ENCODE measurements around the gene MED27. TPM values are rescaled to one million over a fixed set of nuclear protein-coding genes. Genes with fewer than 3 reads are reported as not detected.

Gene MED27
- total RNA-seq, 2 experiments from 2014 or later: 32.5 TPM

DNA sequence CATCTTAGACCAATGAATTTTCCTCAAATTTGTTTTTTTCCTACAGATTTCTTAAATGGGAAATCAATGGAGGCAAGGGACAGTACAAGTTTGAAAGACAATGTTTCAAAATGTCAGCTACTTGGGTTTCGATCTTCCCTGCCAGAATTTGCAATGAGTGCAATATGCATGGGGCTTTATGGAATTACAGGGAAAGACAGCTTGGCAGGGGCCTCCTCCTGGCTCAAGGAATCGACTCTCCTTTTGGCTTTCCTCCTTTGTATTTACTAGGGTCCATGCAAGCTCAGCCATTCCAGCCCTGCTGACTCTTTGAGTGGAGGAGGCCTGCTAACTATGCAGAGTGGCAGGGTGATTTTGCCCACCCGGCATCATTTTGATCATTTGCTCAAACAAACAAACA lies 63.2 kb downstream of the MED27 start:
- H3K4me1 Mint-ChIP-seq (ENCODE audit: low read depth): no peaks in the 10 kb centered on the region
- no peak overlapping the region for H3K27ac Mint-ChIP-seq
- DNase-seq: no peak
- peaks cover 18% of the 10 kb centered on the region for H3K36me3 Mint-ChIP-seq (ENCODE audit: low read depth)
- ChIA-PET CTCF (interaction anchor here (1.5 kb wide), 1 partner anchor 254 kb away, joined by 4 read pairs; no protein-coding TSS in a partner anchor), POLR2A (no interaction called here)
- no peak for ATAC-seq
- H3K4me3 Mint-ChIP-seq: no peak overlapping the region
- H3K27me3 Mint-ChIP-seq: no peaks in the 10 kb centered on the region
- no peak for TF ChIP-seq CTCF (IDR thresholded peaks at IDR 0.05)
- intact Hi-C loops (cut with micrococcal nuclease): no loop called here
- no peaks in the 10 kb centered on the region for H3K9me3 Mint-ChIP-seq

DNA sequence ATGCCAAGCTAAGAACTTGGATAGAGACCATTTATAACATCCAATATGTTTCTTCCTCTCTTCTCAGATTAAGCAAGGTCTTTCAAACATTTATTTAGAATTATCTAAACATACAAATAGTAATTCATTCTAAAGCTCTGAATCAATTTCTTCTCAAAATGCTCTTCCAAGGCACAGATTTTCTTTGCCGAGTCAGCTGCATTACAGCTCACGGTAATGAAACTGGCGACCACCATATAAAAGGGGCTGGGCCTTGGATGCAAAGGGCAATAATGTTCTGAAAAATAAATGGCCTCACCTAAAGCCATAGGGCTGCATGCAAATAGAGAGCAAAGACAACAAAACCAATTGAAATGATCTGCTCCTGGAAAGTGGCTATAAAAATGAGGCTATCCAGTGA lies 63.8 kb downstream of the MED27 start:
- Mint-ChIP-seq H3K27ac (no peak overlapping the region), H3K27me3 (no peaks in the 10 kb centered on the region), H3K36me3 (ENCODE audit: low read depth) (peaks cover 18% of the 10 kb centered on the region), H3K9me3 (no peaks in the 10 kb centered on the region), H3K4me3 (no peak overlapping the region), H3K4me1 (ENCODE audit: low read depth) (no peaks in the 10 kb centered on the region)
- intact Hi-C loops (cut with micrococcal nuclease): no loop called here
- ChIA-PET CTCF (interaction anchor here (1.5 kb wide), 1 partner anchor 253 kb away, joined by 4 read pairs; no protein-coding TSS in a partner anchor), POLR2A (no interaction called here)
- TF ChIP-seq CTCF (IDR thresholded peaks at IDR 0.05): no peak
- ATAC-seq (no peak), DNase-seq (no peak)

- POLR2A ChIA-PET: interaction anchor here (1.1 kb wide), 1 partner anchor 24 kb away, joined by 3 read pairs; no protein-coding TSS in a partner anchor
- Mint-ChIP-seq H3K27me3 (no peaks in the 10 kb centered on the region), H3K36me3 (ENCODE audit: low read depth) (peaks cover 21% of the 10 kb centered on the region), H3K4me3 (no peak overlapping the region), H3K9me3 (no peaks in the 10 kb centered on the region), H3K27ac (no peak overlapping the region), H3K4me1 (ENCODE audit: low read depth) (no peaks in the 10 kb centered on the region)
- DNase-seq: no peak
- ATAC-seq: no peak
- intact Hi-C loops (cut with micrococcal nuclease): no loop called here
- CTCF ChIA-PET: no interaction called here
- no peak for TF ChIP-seq CTCF (IDR thresholded peaks at IDR 0.05)
These were observed 65.4 kb downstream of the MED27 start for GRCh38 chr9:132014218-132014805.

- ChIA-PET POLR2A (no interaction called here), CTCF (interaction anchor here (1.7 kb wide), 1 partner anchor 8 kb away, joined by 5 read pairs; no protein-coding TSS in a partner anchor)
- peaks cover 4% of the 10 kb centered on the region for H3K4me1 Mint-ChIP-seq (ENCODE audit: low read depth)
- no peaks in the 10 kb centered on the region for H3K27me3 Mint-ChIP-seq
- no peak overlapping the region for H3K4me3 Mint-ChIP-seq
- TF ChIP-seq CTCF (IDR thresholded peaks at IDR 0.05): no peak
- no peak overlapping the region for H3K27ac Mint-ChIP-seq
- H3K36me3 Mint-ChIP-seq (ENCODE audit: low read depth): peaks cover 21% of the 10 kb centered on the region
- ATAC-seq (no peak), DNase-seq (no peak)
- no peaks in the 10 kb centered on the region for H3K9me3 Mint-ChIP-seq
- intact Hi-C loops (cut with micrococcal nuclease): no loop called here
These were observed 66.8 kb downstream of the MED27 start for GRCh38 chr9:132012704-132013357.

DNA sequence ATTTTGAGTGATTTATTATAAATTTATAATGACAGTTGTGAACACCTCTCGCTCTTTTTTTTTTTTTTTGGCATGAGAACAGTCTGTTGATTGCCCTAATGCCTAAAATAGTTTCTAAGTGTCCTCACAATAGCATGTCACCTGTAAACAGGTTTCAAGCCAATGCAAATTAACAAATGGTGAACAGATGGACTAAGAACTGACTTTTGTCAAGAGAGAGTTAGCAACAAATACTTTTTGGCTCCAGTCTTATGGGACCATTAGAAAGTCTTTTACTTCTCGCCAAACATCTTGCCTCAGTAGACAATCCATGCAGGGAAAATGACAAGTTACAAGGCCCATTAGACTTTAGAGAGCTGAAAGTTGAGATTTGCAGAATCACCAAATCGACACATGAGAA lies 67.8 kb downstream of the MED27 start:
- H3K27me3 Mint-ChIP-seq: no peaks in the 10 kb centered on the region
- POLR2A ChIA-PET: no interaction called here
- CTCF ChIA-PET: interaction anchor here (1.7 kb wide), 1 partner anchor 9 kb away, joined by 5 read pairs; no protein-coding TSS in a partner anchor
- TF ChIP-seq CTCF (IDR thresholded peaks at IDR 0.05): no peak
- peaks cover 24% of the 10 kb centered on the region for H3K36me3 Mint-ChIP-seq (ENCODE audit: low read depth)
- intact Hi-C loops (cut with micrococcal nuclease): no loop called here
- H3K27ac Mint-ChIP-seq: no peak overlapping the region
- no peak for DNase-seq
- no peaks in the 10 kb centered on the region for H3K9me3 Mint-ChIP-seq
- H3K4me1 Mint-ChIP-seq (ENCODE audit: low read depth): peaks cover 12% of the 10 kb centered on the region
- H3K4me3 Mint-ChIP-seq: no peak overlapping the region
- no peak for ATAC-seq
